NCI-H2029 (cell line): Measurements from ENCODE around the gene GNG13.
"Not testable (repeated sequence)": the region's sequence is repeated elsewhere in the genome, so short reads cannot be mapped to it uniquely, and the experiment has no call there.

Source experiments
- DNase-seq: peaks from one replicate; lab custom pipeline; 2025; lab: John Stamatoyannopoulos, UW

Gene GNG13, protein sequence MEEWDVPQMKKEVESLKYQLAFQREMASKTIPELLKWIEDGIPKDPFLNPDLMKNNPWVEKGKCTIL

DNA sequence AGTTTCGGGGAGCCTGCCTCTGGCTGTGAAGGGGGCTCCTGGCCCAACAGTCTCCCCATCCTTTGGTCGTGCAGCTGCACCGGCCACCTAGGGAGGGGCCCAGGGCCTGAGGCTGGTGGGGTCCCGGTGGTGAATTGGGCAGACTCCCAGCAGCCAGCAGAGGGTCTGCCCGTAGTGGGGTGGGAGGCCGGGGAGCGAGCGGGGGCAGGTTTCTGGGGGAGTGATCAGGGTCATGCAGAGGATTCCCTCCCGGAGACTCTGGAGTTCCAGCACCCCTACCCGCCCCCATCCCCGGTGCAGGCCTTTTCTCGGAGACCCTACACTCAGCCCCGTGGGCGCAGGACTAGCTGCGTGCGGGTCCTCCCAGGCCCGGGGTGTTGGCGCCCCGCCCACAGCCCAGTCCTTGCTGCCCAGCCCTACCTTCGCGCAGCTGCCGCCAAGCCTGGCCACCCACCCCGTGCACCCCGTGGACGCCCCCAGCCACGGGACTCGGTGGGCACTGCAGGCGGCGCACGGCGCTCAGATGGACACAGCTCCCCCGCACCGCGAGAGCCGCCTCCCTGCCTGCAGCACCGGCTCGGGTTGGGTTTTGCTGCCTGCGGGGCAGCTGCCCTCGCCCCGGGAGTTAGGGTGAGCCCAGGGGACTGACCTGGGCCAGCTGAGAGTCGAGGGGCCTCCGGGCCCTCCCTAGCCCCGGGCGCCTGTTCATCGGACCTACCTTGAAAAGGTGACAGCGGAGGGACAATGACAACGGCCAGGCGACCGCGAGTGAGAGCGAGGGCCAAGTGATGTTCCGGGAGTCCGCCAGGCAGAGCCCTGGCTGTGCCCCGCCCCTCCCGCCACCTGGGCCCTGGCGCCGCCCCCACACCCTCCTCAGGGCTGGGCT, at the start of gene GNG13:
TSS of gene GNG13 (minus strand) at position 787 of the 886 bp plus-strand sequence. CDS start 1,657 bp downstream, outside the sequence.
- no peak for DNase-seq

DNA sequence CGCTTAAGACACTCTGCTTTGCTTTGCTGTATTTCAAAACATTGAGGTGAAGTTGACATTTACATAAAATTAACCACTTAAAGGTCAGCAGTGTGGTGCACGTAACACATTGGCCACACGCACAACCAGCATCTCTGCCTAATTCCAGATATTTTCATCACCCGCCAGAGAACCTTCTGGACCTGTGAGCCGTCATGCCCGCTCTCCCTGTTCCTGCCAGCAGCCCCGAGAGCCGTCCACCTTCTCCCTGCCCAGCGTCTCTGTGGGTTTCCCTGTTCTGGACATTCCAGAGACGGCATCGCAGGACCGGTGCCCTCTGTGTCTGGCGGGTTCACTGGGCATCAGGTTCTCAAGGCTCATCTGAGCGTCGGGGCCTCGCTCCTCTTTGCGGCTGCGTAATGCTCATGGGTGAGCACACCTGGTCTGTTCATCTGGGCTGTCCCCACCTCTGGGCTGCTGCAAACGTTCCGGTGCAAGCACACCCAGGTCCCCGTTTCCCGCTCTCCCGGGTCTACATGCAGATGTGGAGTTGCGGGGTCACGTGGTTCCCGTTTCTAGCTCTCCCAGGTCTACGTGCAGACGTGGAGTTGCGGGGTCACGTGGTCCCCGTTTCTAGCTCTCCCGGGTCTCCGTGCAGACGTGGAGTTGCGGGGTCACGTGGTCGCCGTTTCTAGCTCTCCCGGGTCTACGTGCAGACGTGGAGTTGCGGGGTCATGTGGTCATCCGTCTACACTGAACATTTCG, 48.1 kb upstream of the GNG13 start:
- no peak for DNase-seq

DNA sequence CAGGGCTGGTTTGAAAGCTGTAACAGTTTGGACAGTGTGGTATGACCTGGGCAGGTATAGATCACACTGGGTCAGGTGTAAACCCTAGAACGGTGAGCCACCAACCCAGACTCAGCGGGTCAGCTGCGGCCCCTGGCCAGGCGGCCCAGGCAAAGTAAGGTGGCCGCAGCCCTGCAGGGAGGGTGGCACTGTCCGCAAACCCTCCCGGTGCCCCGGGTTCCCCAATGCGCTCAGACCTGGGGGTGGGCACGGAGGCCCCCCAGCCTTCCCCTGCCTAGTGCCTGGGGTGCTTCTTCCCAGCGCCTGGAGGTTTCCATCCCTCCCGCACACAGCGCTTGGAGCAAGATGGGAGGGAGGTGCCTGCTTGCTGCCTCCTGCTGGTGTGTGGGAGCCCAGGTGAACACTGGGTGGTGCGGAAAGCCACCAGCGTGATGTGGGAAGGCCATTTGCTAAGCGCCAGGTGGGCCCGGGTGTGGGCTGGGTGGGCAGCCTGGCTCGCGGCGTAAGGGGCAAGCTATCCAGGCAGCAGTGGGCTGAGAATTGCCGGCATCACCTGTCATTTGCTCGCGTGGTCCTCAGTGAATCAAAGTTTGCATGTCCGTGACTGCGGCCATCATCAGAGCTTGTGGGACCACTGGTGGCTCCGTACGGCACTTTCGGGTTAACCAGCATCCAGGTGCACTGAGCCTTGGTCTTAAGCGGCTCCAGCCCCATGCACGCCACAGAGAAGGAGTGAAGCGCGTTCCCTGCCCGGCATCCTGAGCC, 47.3 kb upstream of the GNG13 start:
- no peak for DNase-seq

DNA sequence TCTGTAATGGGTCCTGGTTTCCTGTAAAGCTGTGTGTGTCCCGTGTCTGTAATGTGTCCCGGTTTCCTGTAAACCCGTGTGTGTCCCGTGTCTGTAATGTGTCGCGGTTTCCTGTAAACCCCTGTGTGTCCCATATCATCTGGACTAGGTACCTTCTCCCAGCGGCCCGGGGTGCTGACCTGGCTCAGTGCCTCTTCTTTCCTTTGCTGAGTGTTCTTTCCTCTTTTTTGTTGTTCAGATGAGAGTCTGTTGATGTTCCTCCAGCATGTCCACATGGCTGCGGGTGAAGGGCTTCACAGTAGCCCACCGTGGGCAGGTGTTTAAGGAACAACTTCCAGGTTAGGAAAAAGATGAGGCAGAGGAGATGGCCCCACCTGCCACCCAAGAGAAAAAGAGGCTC, 46.6 kb upstream of the GNG13 start:
- no peak for DNase-seq

DNA sequence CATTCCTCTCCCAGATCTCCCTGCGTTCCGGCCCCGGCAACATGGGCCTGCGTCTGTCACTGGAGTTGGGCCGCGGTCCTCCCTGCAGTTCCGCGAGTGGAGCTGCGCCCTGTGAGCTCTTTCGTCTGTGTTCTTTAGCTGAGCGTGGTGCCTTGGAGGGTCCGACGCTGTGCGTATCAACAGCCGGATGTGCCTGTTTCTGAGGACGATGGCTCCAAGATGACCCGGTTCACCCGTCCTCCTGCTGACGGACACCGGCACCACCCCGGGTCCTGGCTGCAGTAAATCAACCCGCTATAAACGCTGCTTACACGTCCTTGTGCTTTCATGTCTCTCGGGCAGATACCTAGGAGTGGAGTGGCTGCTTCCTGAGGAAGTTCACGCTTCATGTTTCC, 44.8 kb upstream of the GNG13 start:
- no peak for DNase-seq

DNA sequence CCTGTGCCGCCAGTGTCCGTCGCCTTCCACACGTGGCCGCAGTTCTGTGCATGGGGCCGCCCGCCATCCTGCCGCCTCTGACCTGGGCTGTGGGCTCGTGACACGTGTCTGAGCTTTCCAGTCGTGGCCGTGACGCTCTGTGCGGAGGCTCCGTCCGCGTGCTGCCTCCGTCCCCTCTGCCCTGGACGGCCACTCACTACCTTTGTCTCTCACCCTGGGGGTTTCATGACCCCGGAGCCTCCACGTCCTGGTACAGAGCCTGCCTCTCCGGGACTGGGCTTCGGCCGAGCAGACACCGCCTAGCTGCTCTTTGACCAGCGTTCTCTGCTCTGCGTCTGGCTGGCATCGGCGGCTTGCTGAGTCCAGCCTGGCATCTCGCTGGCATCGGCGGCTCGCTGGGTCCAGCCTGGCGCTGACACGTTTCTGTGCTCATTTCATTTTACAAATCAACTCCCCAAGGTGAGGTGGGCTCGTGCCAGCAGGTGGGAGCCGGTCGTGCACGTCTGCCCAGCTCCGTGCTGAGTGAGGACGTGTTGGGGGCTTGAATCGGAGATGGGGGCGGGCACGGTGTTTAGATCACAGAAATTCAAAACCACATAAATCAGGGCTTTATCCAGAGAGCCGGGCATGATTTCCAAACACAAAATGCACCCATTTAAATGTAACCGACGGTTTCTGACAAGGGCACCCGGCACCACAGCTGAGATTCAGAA, 44.3 kb upstream of the GNG13 start:
- DNase-seq, result no peak

DNA sequence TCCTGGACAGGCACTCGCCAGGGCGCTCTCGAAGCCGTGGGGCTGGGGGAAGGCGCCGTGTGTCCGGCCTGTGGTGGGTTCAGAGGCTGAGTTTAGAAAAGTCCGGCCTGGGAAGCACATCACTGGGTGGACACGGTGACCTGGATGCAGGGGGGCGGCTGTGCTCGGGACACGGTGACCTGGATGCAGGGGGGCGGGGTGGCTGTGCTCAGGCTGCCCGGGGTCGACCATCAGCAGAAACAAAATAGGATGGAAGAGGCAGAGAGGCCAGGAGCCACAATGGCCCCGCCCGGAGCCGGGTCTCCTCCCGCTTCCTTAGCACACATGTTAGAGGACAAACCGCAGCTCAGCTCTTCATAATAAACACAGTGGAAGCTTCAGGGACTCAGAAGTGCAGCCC, 43.2 kb upstream of the GNG13 start:
- no peak for DNase-seq

DNA sequence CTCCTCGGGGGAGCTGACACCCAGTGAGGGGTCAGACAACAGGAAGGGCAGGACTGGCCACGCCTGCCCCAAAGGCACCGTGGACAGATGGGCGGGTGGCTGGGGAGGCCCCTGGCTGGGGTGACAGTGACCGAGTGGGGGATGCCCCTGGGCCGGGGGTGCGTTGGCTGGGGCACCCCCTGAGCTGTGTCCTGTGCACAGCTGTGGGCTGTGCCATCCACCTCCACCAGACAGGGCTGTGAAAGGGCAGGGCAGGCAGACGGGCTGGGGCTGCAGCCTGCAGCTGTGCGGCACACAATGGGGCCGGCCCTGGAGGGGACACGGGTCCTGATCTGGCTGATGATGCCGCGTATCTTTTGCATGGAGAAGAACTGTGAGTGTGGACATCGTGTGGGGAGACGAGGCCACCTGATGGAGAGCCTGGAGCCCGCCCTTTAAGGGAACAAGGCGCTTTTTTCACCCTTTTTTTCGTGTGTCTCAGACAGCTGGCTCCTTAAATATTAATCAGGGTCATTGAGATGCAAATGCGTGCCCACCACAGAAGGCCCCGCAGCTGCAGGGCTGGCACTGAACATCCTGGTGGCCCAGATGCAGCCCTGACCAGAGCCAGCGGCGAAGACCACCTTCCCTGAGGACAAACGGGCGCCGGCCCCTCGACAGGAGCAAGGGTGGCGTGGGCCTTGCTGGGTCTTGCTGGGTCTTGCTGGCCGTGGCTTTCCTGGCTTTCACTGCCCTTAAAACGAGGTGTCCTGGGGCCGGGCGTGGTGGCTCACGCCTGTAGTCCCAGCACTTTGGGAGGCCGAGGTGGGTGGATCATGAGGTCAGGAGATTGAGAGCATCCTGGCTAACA, 42.4 kb upstream of the GNG13 start:
- no peak for DNase-seq

DNA sequence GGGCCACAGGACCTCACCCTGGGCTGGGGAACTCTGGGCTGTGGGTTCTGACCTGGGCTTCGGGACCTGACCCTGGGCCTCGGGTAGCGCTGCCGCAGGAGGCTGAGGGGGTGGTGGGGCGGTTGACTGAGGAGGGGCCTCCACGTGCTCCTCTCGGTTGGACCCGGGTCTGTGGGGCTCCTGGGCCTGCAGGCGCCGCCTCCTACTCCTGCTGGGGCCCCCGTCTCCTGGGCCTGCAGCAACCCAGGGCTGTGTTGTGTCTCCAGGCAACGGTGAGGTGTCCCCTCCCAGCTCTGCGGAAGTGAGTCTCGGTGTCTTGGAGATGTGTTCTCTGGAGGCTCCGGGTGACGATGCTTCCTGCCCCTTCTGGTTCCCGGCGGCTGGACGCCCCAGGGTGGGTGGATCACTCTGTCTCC, 41.5 kb upstream of the GNG13 start:
- no peak for DNase-seq

DNA sequence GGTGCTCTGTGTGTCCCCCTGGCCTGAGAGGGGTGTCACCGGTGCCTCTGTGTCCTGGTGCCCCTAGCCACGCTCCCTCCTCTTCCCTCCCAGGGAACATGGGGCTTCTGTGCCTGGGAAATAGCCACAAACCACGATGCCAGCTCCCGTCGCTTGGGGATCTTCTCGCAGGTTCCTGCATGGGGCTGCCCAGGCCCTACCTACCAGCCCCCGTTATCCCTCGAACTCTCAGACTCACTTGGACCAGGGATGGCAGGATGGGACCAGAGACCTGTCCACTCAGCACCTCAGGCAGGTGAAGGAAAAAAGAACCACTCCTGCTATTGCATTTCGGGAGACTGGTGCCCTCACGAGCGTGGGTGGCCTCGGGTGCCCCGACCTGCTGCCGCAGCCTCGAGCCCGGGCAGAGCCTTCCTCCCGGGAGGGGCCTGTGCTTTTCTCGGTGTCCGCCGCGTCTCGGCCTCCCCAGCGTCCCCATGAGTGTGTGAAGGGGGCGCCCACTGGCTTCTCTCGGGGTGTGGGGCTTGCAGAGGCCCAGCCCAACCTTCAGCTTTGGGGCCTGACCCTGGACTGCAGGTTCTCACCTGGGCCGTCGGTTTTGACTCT, 41.0 kb upstream of the GNG13 start:
- no peak for DNase-seq

DNA sequence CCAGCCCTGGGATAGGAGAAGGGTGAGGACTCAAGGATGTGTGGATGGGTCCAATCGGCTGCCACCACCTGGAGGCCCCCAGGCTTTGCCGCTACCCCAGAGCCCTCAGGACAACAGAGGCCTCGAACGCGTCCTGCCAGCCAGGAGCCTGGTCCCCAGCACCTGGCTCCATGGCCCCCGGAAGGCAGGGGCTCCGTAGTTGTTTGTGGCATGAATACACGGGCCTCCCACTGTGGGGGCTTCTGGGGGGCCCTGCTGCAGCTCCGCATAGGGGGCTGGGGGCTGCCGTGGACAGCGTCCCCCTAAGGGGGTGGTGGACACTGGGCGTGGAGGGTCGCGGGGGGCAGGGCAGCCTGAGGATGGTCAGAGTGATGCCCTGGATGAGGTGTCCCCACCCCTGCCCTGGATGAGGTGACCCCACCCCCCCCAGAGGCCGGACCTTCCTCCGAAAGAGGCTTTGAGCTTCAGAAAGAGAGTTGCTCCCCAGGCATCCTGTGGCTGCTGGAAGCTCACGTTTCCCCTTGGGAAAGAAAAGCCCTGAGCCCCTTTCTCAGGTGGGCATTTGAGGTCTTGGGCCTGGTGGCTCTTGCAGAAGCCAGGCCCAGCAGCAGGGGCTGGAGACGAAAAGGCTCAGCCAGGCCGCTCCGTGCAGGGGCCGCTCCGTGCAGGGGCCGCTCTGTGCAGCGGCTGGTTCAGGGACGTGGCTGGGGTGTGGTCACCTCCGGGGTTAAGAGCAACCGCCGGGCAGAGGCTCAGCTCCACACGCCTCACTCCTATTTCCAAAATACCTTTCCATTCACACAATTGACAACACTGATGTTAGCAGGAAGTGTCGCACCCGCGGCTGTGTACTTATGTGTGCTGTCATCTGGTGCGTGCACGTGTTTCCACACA, 40.3 kb upstream of the GNG13 start:
- no peak for DNase-seq

DNA sequence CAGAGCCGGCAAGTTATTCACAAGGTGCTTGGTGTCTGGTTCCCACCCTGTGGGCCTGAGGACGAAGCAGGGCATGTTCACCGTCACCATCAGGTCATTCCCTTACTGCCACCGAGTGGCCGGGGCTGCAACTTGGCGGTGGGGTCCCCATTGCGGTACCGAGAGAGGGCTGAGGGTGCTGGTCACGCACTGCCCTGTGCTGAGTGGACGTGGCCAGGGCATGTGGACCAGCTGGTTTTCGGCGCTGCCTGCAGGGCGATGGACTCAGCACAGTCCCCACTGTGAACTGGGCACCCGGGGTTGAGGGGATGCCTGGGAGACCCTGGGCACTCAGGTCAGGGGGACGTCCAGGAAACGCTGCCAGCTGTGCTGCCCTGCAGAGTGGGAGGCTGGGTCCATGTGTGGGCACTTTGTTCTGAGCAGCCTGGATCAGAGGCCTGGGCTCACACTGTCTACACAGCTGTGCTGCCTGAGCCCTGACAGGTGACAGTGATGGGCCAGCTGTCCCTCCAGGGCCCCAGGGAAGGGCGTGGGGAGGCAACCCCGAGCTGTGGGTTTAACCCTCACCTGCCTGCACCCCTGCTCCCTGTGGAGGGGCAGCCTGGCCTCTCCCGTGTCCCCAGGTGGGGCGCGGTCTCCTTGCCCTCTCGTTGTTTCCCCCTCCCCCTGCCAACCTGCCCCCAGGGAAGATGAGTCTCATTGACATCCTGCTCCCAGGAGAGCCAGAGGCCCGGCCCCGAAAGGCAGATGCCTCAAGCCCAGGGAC, 39.3 kb upstream of the GNG13 start:
- no peak for DNase-seq

DNA sequence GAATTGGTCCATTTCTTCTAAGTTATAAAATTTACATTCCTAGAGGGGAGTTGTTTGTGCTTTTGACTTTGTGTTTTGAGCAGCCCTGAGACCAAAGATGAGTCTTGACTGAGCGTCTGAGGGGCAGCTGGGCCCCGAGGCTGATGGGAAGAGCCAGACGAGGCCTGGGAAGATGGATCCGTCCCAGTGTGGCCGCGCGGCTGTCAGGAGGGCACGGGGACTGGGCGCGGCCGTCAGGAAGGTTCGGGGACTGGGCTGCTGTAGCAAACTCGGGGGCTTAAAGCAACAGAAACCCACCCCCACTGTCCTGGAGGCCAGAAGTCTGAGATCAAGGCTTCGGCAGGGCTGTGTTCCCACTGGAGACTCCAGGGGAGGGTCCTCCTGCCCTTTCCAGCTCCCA, 38.2 kb upstream of the GNG13 start:
- no peak for DNase-seq

DNA sequence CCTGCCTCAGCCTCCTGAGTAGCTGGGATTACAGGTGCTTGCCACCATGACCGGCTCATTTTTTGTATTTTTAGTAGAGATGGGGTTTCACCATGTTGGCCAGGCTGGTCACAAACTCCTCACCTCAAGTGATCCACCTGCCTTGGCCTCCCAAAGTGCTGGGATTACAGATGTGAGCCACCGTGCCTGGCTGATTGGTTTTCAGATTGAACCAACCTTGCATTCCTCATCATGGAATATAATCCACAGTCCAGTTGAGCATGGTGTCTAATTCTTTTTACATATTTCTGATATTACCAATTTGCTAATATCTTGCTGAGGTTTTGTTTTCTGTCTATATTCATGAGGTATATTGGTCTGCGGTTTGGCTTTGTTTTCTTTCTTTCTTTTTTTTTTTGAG, 36.3 kb upstream of the GNG13 start:
- DNase-seq, result not testable (repeated sequence)

DNA sequence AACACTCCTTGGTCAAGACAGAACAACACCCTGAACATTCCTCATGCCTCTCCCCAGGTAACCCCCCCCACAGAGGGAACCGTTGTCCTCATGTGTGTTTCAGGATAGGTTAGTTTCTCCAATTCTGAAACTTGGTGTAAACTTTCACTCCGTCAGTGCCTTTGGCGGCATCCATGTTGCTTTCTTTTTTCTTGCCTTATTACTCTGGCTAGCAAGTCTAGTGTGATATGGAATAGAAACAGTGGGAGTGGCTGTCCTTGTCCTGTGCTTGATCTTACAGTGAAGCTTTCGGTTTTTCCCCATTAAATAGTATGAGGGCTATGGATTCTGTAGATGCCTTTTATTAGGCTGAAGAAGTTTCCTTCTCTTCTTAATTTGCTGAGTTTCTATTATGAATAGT, 35.7 kb upstream of the GNG13 start:
- DNase-seq, result no peak

DNA sequence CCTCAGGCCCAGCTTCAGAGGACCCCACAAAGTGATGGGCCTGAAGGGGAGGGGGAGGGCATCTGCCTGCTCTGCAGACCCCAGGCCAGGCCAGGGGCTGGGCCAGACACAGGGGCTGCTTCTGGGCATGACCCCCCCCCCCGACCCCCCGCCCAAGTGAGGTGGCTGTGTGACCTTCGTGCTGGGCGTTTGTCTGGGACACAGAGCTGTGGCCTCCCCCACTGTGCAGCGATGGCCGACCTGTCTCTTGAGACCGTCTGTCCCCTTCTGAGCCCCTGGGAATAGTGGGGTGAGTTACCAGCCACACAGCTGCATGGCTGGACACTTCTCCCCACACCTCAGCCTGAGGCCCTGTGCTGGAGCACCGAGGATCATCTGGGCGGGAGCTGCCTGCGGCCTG, 34.8 kb upstream of the GNG13 start:
- no peak for DNase-seq

DNA sequence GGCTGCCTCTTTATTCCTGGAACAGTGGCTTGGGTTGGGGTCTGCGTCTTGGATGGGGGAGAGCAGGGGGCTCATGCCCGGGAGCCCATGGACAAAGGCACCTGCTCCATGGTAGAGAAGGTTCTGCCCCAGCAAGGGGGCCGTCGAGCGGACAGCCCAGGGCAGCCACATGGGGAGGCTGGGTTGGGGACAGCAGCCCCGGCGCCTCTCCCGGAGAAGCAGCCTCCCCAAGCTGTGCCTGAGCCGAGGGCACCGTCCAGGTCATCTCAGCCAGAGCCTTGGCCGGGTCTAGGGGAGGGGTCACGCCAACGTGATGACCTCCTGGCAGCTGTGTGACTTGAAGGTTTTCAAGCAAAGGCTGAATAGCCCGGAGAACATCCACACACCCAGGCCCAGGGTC, 32.9 kb upstream of the GNG13 start:
- no peak for DNase-seq

DNA sequence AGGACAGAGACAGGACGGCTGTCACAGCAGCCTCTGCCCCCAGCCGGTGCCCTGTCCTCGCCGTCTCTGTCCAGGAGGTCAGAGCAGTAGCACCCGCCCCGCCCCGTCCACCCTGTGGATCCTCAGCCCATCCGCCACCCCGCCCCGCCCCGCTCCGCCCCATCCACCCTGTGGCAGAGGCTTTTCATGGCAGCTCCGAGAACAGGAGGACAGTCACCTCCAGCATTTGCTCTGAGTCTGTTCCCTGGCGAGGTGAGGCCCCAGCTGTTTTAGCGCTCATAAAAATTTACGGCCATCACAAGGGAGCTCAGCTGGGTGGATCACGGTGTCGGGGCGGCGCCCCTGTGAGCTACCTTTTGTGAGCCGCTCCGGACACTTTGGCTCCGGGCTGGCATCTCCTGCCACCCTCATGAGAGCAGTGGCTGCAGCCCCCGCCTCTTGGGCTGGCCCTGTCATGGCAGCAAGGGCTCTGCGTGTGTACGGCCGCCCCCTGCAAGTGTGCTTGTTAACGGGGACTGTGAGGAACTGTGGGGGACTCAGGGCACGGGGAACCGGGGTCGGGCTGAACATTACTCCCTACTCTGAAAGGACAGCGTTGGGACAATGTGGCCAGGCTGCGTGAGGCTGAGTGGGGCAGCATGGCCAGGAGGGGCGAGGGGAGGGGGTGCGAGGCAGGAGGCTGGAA, 32.3 kb upstream of the GNG13 start:
- no peak for DNase-seq
